ENCODE results near the gene RALGAPA2.

DNA sequence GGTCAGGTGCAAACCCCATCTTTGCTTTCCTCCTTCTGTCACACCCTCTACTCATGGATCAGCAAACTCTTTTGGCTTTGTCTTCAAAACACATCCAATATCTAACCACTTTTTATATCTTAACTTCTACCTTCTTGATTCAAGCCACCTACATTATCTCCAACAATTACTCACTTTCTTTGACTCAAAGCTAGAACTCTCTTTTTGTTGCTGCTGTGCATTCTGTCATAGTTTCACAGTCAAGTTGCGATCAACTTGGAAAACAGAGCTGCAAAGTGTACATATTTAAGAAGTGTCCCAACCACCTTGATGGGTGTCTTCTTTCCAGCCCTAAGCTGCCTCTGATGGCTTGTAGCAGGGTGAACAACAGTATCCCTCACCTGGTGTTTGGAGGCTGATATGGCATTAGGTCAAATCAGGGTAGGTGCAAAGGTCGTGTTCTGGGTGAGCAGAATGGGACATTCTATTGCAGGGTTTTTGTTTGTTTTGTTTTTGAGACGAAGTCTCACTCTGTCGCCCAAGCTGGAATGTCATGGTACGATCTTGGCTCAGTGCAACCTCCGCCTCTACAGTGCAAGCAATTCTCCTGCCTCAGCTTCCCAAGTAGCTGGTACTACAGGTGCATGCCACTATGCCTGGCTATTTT, 43.4 kb upstream of the RALGAPA2 start:
- TF ChIP-seq, protein P1, sequence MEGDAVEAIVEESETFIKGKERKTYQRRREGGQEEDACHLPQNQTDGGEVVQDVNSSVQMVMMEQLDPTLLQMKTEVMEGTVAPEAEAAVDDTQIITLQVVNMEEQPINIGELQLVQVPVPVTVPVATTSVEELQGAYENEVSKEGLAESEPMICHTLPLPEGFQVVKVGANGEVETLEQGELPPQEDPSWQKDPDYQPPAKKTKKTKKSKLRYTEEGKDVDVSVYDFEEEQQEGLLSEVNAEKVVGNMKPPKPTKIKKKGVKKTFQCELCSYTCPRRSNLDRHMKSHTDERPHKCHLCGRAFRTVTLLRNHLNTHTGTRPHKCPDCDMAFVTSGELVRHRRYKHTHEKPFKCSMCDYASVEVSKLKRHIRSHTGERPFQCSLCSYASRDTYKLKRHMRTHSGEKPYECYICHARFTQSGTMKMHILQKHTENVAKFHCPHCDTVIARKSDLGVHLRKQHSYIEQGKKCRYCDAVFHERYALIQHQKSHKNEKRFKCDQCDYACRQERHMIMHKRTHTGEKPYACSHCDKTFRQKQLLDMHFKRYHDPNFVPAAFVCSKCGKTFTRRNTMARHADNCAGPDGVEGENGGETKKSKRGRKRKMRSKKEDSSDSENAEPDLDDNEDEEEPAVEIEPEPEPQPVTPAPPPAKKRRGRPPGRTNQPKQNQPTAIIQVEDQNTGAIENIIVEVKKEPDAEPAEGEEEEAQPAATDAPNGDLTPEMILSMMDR (IDR thresholded peaks at IDR 0.05; ENCODE audit: low read length), result no peak
- no peak for TF ChIP-seq EZH2 (IDR thresholded peaks at IDR 0.05; ENCODE audit: borderline replicate concordance, low read length)

Data from OCI-LY1 (cell line).